Nucleus accumbens (tissue), 56 donors: Measurements from ENCODE around the gene SMPD3.

Experiments used
- DNase-seq, 56 donors: peaks; one replicate each; lab custom pipeline; 2025; lab: John Stamatoyannopoulos, UW

The SMPD3 gene

GRCh38 chr16:68445458-68445857 lies 2.9 kb downstream of the SMPD3 start:
- DNase-seq = peak in 29 of 56 donors; percentile 4 to 64 (median 21)

GRCh38 chr16:68444056-68444657 lies 4.2 kb downstream of the SMPD3 start:
- DNase-seq = no peak

- DNase-seq = no peak
Measured at GRCh38 chr16:68436581-68436980, 11.7 kb downstream of the SMPD3 start.

- DNase-seq = no peak
Measured at GRCh38 chr16:68434624-68435210, 13.6 kb downstream of the SMPD3 start.

GRCh38 chr16:68433316-68433715 lies 15.0 kb downstream of the SMPD3 start:
- no peak for DNase-seq

DNA sequence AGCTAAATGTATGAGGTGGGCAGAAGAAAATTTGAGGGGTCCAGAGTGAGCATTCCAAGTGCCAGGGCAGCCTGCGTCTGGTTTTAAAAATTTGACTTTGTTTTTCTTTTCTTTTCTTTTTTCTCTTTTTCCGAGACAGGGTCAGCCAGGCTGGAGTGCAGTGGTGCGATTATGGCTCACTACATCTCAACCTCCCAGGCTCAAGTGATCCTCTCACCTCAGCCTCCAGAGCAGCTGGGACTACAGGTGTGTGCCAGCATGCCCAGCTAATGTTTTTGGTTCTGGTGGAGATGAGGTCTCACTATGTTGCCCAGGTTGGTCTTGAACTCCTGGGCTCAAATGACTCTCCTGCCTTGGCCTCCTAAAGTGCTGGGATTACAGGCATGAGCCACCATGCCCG lies 15.6 kb downstream of the SMPD3 start:
- DNase-seq = no peak

GRCh38 chr16:68429076-68429854 lies 19.0 kb downstream of the SMPD3 start:
- no peak for DNase-seq

DNA sequence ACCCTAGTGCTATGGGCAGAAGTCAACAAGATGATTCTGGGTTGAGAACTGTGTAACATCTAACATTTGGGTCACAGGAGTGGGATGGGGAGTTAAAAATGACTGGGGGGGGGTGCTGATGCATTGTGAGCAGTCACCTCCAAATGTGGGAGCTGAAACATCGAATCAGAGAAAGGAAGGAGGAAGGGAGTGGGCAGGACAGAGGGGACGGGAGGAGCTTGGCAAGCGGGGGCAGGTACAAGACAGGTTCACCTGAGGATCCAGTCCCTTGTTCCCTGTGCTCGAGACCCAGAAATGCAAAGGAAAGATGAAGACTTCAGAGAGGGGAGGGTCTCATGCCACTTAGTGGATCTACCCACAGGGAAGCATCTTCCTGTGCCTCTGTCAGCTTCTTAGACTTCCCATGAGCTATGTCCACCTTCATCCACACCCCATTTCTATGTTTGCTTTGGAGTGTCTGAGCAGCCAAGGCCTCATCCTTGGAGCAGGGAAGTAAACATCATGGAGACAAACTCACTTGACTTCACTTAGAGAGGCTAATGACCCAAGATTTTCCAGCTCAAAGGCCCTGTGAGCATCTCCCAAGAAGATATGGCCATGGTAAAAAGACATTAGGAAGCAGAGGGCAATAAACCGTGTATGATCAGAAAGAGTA lies 20.5 kb downstream of the SMPD3 start:
- DNase-seq = peak in 1 of 56 donors; percentile 23

- DNase-seq = no peak
Measured at GRCh38 chr16:68426347-68426652, 22.0 kb downstream of the SMPD3 start.

DNA sequence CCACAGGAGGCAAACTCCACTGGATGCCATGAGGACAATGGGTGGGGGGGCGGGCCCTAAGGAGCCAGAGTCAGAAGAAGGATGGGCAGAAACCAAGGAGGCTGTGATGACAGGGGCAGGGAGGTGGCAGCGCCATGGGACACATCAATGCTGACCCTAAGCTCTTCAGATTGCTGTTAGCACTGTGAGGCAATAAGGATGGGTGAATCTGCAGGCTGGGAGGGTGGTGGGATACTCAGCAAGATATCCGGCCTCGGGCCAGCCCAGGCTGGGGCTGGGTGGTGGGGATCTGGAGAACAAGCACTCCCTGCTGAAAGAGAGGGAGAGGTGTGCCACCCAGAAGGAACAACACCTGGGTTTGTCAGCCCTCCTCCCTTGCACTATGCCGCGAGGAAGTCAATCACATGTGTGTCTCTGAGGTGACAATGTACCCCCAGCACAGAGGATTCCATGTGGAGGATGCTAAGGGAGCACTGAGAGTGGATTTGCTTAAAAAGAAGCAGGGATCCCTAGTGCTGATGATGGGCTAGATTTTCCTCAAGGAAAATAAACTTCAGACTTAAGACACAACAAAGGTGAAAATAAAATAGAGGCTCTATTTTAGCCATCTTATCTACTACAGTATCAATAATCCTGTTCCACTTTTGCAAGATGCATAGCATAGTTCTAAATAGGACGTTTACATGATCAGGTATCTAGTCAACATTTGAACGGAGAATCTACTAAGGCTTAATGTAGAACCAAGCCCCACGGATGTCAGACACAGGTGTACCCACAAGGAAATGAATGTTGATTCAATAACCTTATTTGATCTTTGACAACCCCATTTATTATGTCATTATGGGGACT lies 22.6 kb downstream of the SMPD3 start:
- DNase-seq = no peak

GRCh38 chr16:68423771-68424170 lies 24.5 kb downstream of the SMPD3 start:
- DNase-seq = no peak

DNA sequence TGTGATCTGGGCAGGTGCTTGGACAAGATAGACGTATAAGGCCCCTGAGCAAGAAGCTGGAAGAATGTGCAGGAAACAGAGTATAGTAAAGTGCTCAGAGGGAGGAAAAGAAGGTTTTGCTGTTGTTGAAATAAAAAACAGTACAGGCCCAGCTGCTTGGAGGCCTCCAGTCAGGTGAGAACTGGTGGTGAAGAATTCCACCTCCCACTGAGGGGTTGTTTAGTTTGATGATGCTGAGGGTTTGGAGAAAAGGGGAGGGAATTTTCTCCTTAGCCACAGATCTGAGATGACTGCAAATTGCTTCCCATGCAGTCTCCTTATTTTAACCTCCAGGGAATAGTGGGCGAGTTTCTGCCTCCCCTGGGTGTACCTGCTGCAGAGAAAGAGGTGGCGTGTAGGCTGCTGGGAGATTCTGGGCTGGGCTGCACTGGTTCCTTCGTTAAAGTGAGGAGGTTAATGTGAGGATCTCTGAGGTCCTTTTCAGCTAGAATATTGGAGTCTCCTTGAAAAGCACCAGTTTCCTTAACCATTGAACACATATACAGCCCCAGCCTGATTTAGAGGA lies 25.8 kb downstream of the SMPD3 start:
- peak in 11 of 56 donors; percentile 9 to 46 (median 34) for DNase-seq

DNA sequence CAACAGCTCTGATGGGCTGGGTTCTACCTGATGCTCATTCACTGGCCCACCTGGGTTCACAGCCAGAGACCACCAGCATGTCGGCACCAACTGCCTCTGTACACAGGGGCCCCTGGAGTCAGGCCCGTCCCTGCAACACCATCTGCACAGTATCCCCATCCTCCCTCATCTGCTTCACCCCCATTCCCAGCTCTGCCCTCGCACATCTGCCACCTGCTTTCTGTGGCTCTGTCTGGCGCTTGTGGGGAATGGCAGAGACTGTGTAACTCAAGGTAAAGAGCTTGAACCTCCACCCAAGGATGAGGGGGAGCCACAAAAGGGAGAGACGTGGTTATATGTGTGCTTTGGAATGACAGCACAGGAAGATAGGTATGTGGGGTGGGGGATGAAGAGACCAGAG lies 27.2 kb downstream of the SMPD3 start:
- no peak for DNase-seq

DNA sequence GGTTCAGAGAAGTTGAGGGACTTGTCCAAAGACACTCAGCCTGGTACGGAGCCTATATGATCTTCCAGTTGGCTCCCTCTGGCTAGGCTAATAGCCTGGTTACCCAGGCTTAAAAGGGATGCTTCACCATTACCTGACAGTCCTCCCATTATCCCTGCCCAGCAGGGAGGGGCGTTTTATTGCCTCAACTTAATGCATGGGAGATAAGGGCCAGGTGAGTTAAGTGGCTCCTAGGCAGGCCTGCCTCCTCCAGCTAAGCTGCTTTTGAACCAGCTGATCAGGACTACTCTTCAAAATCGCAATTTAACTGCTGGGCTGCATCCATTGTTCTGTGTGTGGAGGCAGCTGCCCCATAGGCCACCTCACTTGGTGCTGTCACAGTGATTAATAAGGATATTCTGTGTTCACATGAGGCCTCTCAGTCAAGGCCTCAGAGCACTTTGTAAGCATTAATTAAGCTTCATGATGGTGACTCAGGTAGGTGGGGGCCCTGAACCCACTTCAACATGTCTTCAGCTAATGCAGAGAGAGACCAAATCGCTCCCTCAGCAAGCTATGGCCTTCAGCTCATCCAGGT lies 27.9 kb downstream of the SMPD3 start:
- DNase-seq = no peak

DNA sequence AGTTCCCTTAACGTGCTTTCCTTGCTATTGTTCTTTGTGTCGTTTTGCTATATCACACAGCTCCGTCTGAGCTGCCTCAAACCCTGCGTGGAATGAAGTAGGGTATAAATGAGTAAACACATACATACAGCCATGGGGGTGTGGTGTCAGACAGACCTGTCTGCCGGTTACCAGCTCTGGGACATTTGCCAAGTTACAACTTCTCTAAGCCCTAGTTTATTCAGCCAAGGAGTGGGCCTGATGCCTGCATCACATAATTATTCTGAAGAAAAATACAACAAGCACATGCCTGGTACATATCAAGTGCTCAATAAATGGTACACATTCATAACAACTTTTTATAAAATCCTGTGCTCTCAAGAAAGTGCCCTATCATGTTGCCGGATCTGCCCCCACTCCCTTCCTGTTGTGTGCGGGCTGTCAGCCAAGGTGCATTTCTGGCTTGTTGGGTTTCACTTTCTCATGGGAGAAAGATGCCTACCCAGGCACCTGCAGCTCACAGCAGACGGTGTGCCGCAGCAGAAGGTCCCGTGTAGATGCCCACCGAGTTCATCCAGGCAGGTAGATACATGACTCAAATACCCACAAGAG lies 30.5 kb downstream of the SMPD3 start:
- DNase-seq = no peak

GRCh38 chr16:68416057-68417046 lies 32.0 kb downstream of the SMPD3 start:
- DNase-seq = no peak

- DNase-seq = no peak
Measured at GRCh38 chr16:68414581-68414980, 33.7 kb downstream of the SMPD3 start.

DNA sequence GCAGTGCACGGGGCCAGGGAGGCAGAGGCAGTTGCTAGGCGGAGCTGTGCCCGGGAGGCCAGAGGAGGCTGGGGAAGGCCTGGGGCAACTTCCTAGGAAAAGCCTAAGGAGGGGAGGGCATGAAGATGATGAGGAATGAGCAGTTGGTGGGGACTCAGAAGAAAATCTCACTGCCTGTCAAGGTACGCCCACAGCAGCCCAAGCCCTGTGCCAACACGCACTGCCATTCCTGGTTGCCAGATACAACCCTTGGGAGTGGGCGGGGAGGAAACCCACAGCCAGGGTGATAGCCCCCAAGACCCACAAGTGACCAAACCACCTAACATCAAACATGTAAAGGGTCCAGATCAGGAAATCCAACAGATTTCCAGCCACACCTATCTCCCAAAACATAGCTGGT lies 36.2 kb downstream of the SMPD3 start:
- DNase-seq = no peak
